OCI-LY1 (cell line): ENCODE data around the gene AHSG.

Experiments used
- H2AFZ ChIP-seq: fragments of 200-600 bp; sonication (generic), shearing (Covaris generic); 2 replicates; pipeline ENCODE4 v1.6.0; 2014; ENCODE audit warnings: antibody characterized with exemption, mild to moderate bottlenecking, low read length
- H3F3A ChIP-seq: fragments of 200-600 bp; sonication (generic), shearing (Covaris generic); 2 replicates; pipeline ENCODE4 v1.6.0; 2014; ENCODE audit warnings: mild to moderate bottlenecking, antibody characterized with exemption, low read length, moderate library complexity; ENCODE audit not compliant: insufficient read depth
- H3K27ac ChIP-seq: fragments of 200-600 bp; sonication (generic); 2 replicates; pipeline ENCODE4 v1.5.1; 2014; ENCODE audit warnings: low read length, mixed run types, mild to moderate bottlenecking, low read depth; ENCODE audit not compliant: poor library complexity, severe bottlenecking
- H3K27me3 ChIP-seq: fragments of 200-600 bp; sonication (generic); 2 replicates; pipeline ENCODE4 v1.6.0; 2014; ENCODE audit warnings: antibody characterized with exemption, mild to moderate bottlenecking, low read length, moderate library complexity; ENCODE audit not compliant: insufficient read depth
- H3K36me3 ChIP-seq: fragments of 200-600 bp; sonication (generic); 2 replicates; pipeline ENCODE4 v1.6.1; 2014; ENCODE audit warnings: mild to moderate bottlenecking, antibody characterized with exemption, low read length, moderate library complexity, mixed read lengths; ENCODE audit not compliant: insufficient read depth
- H3K4me1 ChIP-seq: fragments of 200-600 bp; sonication (generic); 2 replicates; pipeline ENCODE4 v1.5.1; 2014; ENCODE audit warnings: mild to moderate bottlenecking, low read length, moderate library complexity; ENCODE audit not compliant: insufficient read depth, severe bottlenecking
- H3K4me2 ChIP-seq: fragments of 200-600 bp; sonication (generic), shearing (Covaris generic); 2 replicates; pipeline ENCODE4 v1.6.1; 2014; ENCODE audit warnings: low read length
- H3K4me3 ChIP-seq: fragments of 200-600 bp; sonication (generic); 2 replicates; pipeline ENCODE4 v1.5.1; 2014; ENCODE audit warnings: low read length, low read depth, mild to moderate bottlenecking, mixed read lengths; ENCODE audit not compliant: poor library complexity, severe bottlenecking
- H3K79me2 ChIP-seq: fragments of 200-600 bp; shearing (Covaris generic); 2 replicates; pipeline ENCODE4 v1.6.1; 2016; ENCODE audit warnings: mixed run types, low read length, mixed read lengths; ENCODE audit not compliant: insufficient read depth
- H3K9ac ChIP-seq: fragments of 200-600 bp; sonication (generic), shearing (Covaris generic); 2 replicates; pipeline ENCODE4 v1.6.1; 2014; ENCODE audit warnings: mild to moderate bottlenecking, low read length, mixed read lengths
- H3K9me2 ChIP-seq: fragments of 200-600 bp; sonication (generic), shearing (Covaris generic); 2 replicates; pipeline ENCODE4 v1.6.1; 2014; ENCODE audit warnings: low read depth, mild to moderate bottlenecking, low read length, mixed read lengths
- H3K9me3 ChIP-seq: fragments of 200-600 bp; shearing (Covaris generic); 2 replicates; pipeline ENCODE4 v1.6.1; 2014; ENCODE audit warnings: low read length, mixed read lengths
- H4K20me1 ChIP-seq: fragments of 200-600 bp; sonication (generic), shearing (Covaris generic); 2 replicates; pipeline ENCODE4 v1.6.0; 2016; ENCODE audit warnings: mild to moderate bottlenecking, low read length; ENCODE audit not compliant: insufficient read depth
- CTCF ChIP-seq: fragments of 200-600 bp; sonication (generic), shearing (Covaris generic); IDR thresholded peaks from 2 replicates; pipeline ENCODE4 v1.5.1; 2017; ENCODE audit warnings: mild to moderate bottlenecking, antibody characterized with exemption, low read length, moderate library complexity, mixed read lengths
- EZH2 ChIP-seq: fragments of 200-600 bp; sonication (generic), shearing (Covaris generic); IDR thresholded peaks from 2 replicates; pipeline ENCODE4 v1.8.0; 2017; ENCODE audit warnings: borderline replicate concordance, mixed run types, mild to moderate bottlenecking, antibody characterized with exemption, low read length, moderate library complexity, mixed read lengths

Gene AHSG

GRCh38 chr3:186664119-186664495 lies 51.2 kb downstream of the AHSG start:
- H3K27me3 ChIP-seq, result no peaks in the 10 kb centered on the region
- H3K4me1 ChIP-seq, result no peaks in the 10 kb centered on the region
- H3K4me2 ChIP-seq, result no peak overlapping the region
- no peak overlapping the region for H3K27ac ChIP-seq
- no peak for TF ChIP-seq CTCF
- TF ChIP-seq EZH2, result no peak
- no peak overlapping the region for H2AFZ ChIP-seq
- no peak overlapping the region for H3K9ac ChIP-seq
- no peaks in the 10 kb centered on the region for H3K9me3 ChIP-seq
- H3K9me2 ChIP-seq, result no peaks in the 10 kb centered on the region
- no peaks in the 10 kb centered on the region for H3K36me3 ChIP-seq
- H3K79me2 ChIP-seq, result no peaks in the 10 kb centered on the region
- no peaks in the 10 kb centered on the region for H4K20me1 ChIP-seq
- no peak overlapping the region for H3K4me3 ChIP-seq
- no peaks in the 10 kb centered on the region for H3F3A ChIP-seq

- no peaks in the 10 kb centered on the region for H3K9me3 ChIP-seq
- H3K36me3 ChIP-seq, result no peaks in the 10 kb centered on the region
- H3K27ac ChIP-seq, result no peak overlapping the region
- no peak overlapping the region for H3K4me2 ChIP-seq
- no peaks in the 10 kb centered on the region for H3F3A ChIP-seq
- no peak overlapping the region for H2AFZ ChIP-seq
- no peaks in the 10 kb centered on the region for H4K20me1 ChIP-seq
- TF ChIP-seq CTCF (no peak), EZH2 (no peak)
- H3K4me3 ChIP-seq, result no peak overlapping the region
- no peaks in the 10 kb centered on the region for H3K4me1 ChIP-seq
- no peak overlapping the region for H3K9ac ChIP-seq
- no peaks in the 10 kb centered on the region for H3K9me2 ChIP-seq
- H3K27me3 ChIP-seq, result no peaks in the 10 kb centered on the region
- H3K79me2 ChIP-seq, result no peaks in the 10 kb centered on the region
Measured at GRCh38 chr3:186664506-186664905, 51.6 kb downstream of the AHSG start.

- no peaks in the 10 kb centered on the region for H3K9me2 ChIP-seq
- no peaks in the 10 kb centered on the region for H3F3A ChIP-seq
- no peak for TF ChIP-seq EZH2
- no peak for TF ChIP-seq CTCF
- H3K4me1 ChIP-seq, result no peaks in the 10 kb centered on the region
- H3K27me3 ChIP-seq, result no peaks in the 10 kb centered on the region
- H3K36me3 ChIP-seq, result no peaks in the 10 kb centered on the region
- no peak within 1 kb of the TSS for H3K9ac ChIP-seq
- no peaks in the 10 kb centered on the region for H3K79me2 ChIP-seq
- H4K20me1 ChIP-seq, result no peaks in the 10 kb centered on the region
- H3K4me3 ChIP-seq, result no peak within 1 kb of the TSS
- no peak within 1 kb of the TSS for H3K4me2 ChIP-seq
- no peaks in the 10 kb centered on the region for H3K9me3 ChIP-seq
- no peak within 1 kb of the TSS for H2AFZ ChIP-seq
- no peak within 1 kb of the TSS for H3K27ac ChIP-seq
Measured at GRCh38 chr3:186665625-186666188, 52.8 kb downstream of the AHSG start, which contains the start of gene HRG. Gene HRG, plus strand, starts transcription at chr3:186666014. Its CDS starts 18 bp downstream, at chr3:186666032.
